ENCODE data around the gene KRTAP5-11.
A peak's percentile ranks its signal among the peaks of the same experiment; 100 is the strongest.
"Not testable (repeated sequence)": the region's sequence is repeated elsewhere in the genome, so short reads cannot be mapped to it uniquely, and the experiment has no call there.

The KRTAP5-11 gene

GRCh38 chr11:71588822-71589545 is 6.3 kb upstream of the KRTAP5-11 start:
- in situ Hi-C loops (cut with HindIII; ENCODE audit: low pct_unique_long_range_greater_than_20kb, low sequenced_read_pairs): not testable (repeated sequence)
- DNase-seq (ENCODE audit: low read depth in 1 of 2, low spot score in 1 of 2): peak in 1 of 2 experiments; percentile 32

GRCh38 chr11:71588314-71588713 is 5.6 kb upstream of the KRTAP5-11 start:
- DNase-seq (ENCODE audit: low read depth in 1 of 2, low spot score in 1 of 2); in situ Hi-C loops (cut with HindIII; ENCODE audit: low pct_unique_long_range_greater_than_20kb, low sequenced_read_pairs): not testable (repeated sequence)

DNA sequence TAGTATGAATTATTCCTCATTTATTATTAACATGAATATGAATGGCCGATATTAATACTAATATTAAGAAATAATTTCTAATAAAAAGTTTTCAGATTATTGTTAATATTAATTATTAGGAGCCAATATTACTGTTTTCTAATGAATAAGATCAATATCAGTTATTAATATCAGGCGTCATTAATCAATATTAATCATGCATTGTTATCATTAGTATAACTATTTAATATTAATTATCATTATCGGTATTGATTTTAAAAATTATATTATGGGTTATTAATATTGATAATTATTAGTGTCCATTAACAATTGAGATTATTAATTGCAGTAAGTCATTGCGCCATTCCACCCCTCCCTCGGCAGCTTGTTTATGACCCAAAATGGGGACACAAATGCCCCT is 3.0 kb upstream of the KRTAP5-11 start:
- in situ Hi-C loops (cut with HindIII; ENCODE audit: low pct_unique_long_range_greater_than_20kb, low sequenced_read_pairs); DNase-seq (ENCODE audit: low read depth in 1 of 2, low spot score in 1 of 2): not testable (repeated sequence)

- DNase-seq (ENCODE audit: low read depth in 1 of 2, low spot score in 1 of 2); in situ Hi-C loops (cut with HindIII; ENCODE audit: low pct_unique_long_range_greater_than_20kb, low sequenced_read_pairs): not testable (repeated sequence)
These were observed 294 bp upstream of the KRTAP5-11 start for GRCh38 chr11:71582969-71583368.

DNA sequence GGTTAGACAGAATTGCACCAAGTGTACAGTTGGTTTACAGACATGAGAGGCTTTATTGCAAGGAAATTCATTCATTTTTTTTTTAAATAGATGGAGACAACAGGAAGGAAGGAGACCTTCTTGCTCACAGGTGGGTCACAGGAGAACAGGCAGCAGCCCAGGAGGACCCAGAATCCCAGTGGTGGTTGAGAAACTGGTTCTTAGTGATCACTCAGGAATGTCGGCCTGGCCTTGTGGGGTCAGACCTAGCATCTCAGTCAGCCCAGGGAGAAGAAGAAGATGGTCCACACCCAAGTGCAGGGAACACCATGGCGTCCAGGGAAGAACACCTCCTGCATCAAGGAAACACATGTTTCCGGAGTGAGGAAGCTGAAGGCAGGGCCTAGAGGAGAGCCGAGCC is 849 bp downstream of the KRTAP5-11 start:
- no peak for DNase-seq (ENCODE audit: low read depth in 1 of 2, low spot score in 1 of 2)
- no peak for TF ChIP-seq JUND (IDR thresholded peaks at IDR 0.05; ENCODE audit: low read depth)
- in situ Hi-C loops (cut with HindIII; ENCODE audit: low pct_unique_long_range_greater_than_20kb, low sequenced_read_pairs): no loop called here

GRCh38 chr11:71580057-71581003 is 2.3 kb downstream of the KRTAP5-11 start:
- in situ Hi-C loops (cut with HindIII; ENCODE audit: low pct_unique_long_range_greater_than_20kb, low sequenced_read_pairs): no loop called here
- no peak for TF ChIP-seq JUND (IDR thresholded peaks at IDR 0.05; ENCODE audit: low read depth)
- peak; percentile 80 to 87 for DNase-seq (ENCODE audit: low read depth in 1 of 2, low spot score in 1 of 2)

DNA sequence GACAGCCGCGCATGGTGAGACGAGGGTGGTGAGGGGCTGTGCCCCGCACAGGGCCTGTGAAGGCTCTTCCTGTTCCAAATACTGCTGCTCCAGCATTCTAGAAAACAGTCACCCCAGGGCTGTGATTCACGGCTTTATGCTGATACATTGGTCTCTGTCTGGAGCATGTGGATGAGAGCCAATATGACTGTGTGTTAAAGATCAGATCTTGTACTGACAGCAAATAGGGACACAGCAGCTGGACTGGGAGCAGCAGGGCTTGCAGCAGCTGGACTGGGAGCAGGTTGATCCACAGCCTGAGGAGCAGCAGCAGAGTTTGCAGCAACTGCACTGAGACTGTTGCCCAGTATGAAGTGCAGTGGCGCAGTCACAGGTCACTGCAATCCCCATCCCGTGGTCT is 3.2 kb downstream of the KRTAP5-11 start:
- in situ Hi-C loops (cut with HindIII; ENCODE audit: low pct_unique_long_range_greater_than_20kb, low sequenced_read_pairs): not testable (repeated sequence)

GRCh38 chr11:71577469-71578004 is 5.1 kb downstream of the KRTAP5-11 start:
- in situ Hi-C loops (cut with HindIII; ENCODE audit: low pct_unique_long_range_greater_than_20kb, low sequenced_read_pairs): no loop called here
- no peak for TF ChIP-seq JUND (IDR thresholded peaks at IDR 0.05; ENCODE audit: low read depth)
- DNase-seq (ENCODE audit: low read depth in 1 of 2, low spot score in 1 of 2): no peak

More for the DNA sequence above, 3.2 kb downstream of the KRTAP5-11 start:
- not testable (repeated sequence) for DNase-seq (ENCODE audit: low read depth in 1 of 2, low spot score in 1 of 2)

DNA sequence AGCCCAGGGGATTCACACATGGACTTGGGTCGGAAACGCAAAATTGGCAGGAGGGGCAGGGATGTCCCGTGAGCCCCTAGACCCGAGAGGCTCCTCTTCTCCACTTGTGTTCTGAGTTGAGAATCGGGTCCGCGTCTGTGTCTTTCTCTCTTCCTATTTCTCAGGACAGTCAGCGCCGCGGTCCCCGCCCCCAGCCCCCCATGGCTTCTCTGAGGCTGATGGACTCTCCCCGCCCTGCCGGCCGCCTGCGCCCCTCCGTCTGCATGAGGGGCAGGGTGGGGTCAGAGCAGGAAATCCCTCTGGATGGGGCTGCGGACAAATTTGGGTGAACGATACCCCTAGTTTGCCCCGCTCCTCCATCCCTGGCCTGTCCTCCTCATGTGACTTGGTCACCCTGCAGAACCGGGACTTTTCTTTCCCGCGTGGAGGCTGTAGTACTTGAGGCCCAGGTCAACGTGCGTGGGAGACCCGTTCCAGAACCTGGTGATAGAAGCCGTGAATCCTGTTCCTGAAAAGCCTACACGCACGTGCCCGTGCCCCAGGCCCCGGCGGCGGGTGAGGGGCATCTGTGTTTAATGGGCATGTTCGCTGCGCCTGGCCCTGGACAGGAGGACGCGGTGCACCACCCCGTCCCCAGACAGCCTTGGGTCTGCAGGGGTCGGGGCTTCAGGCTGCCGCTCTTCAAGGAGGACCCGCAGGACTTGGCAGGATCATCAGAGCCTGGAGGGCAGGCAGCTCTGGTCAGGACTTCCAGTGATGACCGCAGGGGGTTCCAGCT is 5.8 kb downstream of the KRTAP5-11 start:
- in situ Hi-C loops (cut with HindIII; ENCODE audit: low pct_unique_long_range_greater_than_20kb, low sequenced_read_pairs); DNase-seq (ENCODE audit: low read depth in 1 of 2, low spot score in 1 of 2): not testable (repeated sequence)

DNA sequence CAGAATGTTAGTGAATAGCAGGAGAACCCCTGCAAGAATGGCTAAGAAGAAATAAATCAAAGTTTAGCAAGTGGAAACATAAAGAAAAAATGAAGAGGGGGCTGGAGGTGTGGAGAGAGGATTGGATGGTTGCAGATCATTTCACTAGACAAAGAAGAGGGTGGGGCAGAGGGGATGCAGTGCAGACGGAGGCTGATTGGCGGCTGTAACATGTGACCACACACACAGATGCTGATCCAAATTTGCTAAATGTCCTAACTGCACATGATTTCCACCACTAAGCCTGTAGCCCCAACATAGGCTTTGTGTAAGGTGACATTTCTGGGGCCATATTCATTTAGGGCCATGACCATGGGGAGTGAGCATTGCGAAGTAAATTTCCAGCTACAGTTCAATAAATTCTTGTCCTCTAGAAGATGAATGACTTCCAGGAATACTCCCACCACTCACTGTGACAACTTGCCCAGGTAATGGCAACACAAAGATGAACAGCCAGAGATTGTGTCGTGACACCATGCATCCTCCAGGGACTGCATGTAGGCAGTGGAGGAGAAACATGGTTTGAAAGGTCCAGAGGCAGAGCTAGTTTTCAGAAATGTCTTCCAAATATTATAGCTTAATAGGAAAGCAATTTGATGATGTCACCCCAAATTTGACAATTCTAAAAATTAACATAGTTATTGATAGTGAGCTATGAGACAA is 6.8 kb downstream of the KRTAP5-11 start:
- no peak for DNase-seq (ENCODE audit: low read depth in 1 of 2, low spot score in 1 of 2)
- in situ Hi-C loops (cut with HindIII; ENCODE audit: low pct_unique_long_range_greater_than_20kb, low sequenced_read_pairs): no loop called here
- no peak for TF ChIP-seq JUND (IDR thresholded peaks at IDR 0.05; ENCODE audit: low read depth)

- DNase-seq (ENCODE audit: low read depth in 1 of 2, low spot score in 1 of 2): no peak
- TF ChIP-seq JUND (IDR thresholded peaks at IDR 0.05; ENCODE audit: low read depth): no peak
- in situ Hi-C loops (cut with HindIII; ENCODE audit: low pct_unique_long_range_greater_than_20kb, low sequenced_read_pairs): no loop called here
These were observed 8.3 kb downstream of the KRTAP5-11 start for GRCh38 chr11:71574418-71574817.

GRCh38 chr11:71572811-71573210 is 9.9 kb downstream of the KRTAP5-11 start:
- no peak for TF ChIP-seq JUND (IDR thresholded peaks at IDR 0.05; ENCODE audit: low read depth)
- DNase-seq (ENCODE audit: low read depth in 1 of 2, low spot score in 1 of 2): no peak
- in situ Hi-C loops (cut with HindIII; ENCODE audit: low pct_unique_long_range_greater_than_20kb, low sequenced_read_pairs): no loop called here

DNA sequence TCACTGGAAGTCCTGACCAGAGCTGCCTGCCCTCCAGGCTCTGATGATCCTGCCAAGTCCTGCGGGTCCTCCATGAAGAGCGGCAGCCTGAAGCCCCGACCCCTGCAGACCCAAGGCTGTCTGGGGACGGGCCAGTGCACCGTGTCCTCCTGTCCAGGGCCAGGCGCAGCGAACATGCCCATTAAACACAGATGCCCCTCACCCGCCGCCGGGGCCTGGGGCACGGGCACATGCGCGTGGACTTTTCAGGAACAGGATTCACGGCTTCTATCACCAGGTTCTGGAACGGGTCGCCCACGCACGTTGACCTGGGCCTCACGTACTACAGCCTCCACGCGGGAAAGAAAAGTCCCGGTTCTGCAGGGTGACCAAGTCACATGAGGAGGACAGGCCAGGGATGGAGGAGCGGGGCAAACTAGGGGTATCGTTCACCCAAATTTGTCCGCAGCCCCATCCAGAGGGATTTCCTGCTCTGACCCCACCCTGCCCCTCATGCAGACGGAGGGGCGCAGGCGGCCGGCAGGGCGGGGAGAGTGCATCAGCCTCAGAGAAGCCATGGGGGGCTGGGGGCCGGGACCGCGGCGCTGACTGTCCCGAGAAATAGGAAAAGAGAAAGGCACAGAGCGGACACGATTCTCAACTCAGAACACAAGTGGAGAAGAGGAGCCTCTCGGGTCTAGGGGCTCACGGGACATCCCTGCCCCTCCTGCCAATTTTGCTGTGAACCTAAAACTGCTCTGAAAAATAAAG is 11.4 kb downstream of the KRTAP5-11 start:
- DNase-seq (ENCODE audit: low read depth in 1 of 2, low spot score in 1 of 2); in situ Hi-C loops (cut with HindIII; ENCODE audit: low pct_unique_long_range_greater_than_20kb, low sequenced_read_pairs): not testable (repeated sequence)

Measured in T47D (cell line).